Right renal cortex interstitium (tissue), 3 donors: Measurements from ENCODE around the gene ARHGDIG. TPM values are rescaled to one million over a fixed set of nuclear protein-coding genes. Genes with fewer than 3 reads are reported as not detected.
"Not testable (repeated sequence)": the region's sequence is repeated elsewhere in the genome, so short reads cannot be mapped to it uniquely, and the experiment has no call there.

Experiments used
- DNase-seq, 3 donors: peaks; one replicate each; pipeline ENCODE4 v3.0.0-alpha.2; 2013; ENCODE audit warnings: low read depth in 3 of 3, low spot score in 2 of 3
- polyA plus RNA-seq, 3 donors: library from polyadenylated mRNA; unstranded; fragments of 120-200 nt; gene quantifications; one replicate each; pipeline ENCODE4 v1.2.1, GENCODE V29; 2013; ENCODE audit not compliant: insufficient read length in 3 of 3

ARHGDIG gene
- polyA plus RNA-seq, 3 donors = 1.5 to 2.6 (median 2.5) TPM

- DNase-seq = no peak
Observed at GRCh38 chr16:263182-263774, 17.1 kb upstream of the ARHGDIG start.

GRCh38 chr16:263944-264343, 16.4 kb upstream of the ARHGDIG start:
- DNase-seq = no peak

- DNase-seq = no peak
Observed at GRCh38 chr16:264440-264951, 15.9 kb upstream of the ARHGDIG start.

GRCh38 chr16:265002-265529, 15.3 kb upstream of the ARHGDIG start:
- no peak for DNase-seq

GRCh38 chr16:265711-266110, 14.7 kb upstream of the ARHGDIG start:
- no peak for DNase-seq

- DNase-seq = no peak
Observed at GRCh38 chr16:266258-267164, 13.9 kb upstream of the ARHGDIG start.

- not testable (repeated sequence) for DNase-seq
Observed at GRCh38 chr16:267562-267961, 12.8 kb upstream of the ARHGDIG start.

GRCh38 chr16:268141-269053, 12.0 kb upstream of the ARHGDIG start:
- DNase-seq = no peak

GRCh38 chr16:269061-269796, 11.2 kb upstream of the ARHGDIG start:
- no peak for DNase-seq

- DNase-seq = no peak
Observed at GRCh38 chr16:270381-271255, 9.8 kb upstream of the ARHGDIG start.

GRCh38 chr16:272633-273546, 7.5 kb upstream of the ARHGDIG start:
- no peak for DNase-seq

GRCh38 chr16:273547-274421, 6.6 kb upstream of the ARHGDIG start:
- no peak for DNase-seq

GRCh38 chr16:275041-275641, 5.2 kb upstream of the ARHGDIG start:
- DNase-seq = no peak

GRCh38 chr16:275786-276232, 4.6 kb upstream of the ARHGDIG start, which contains the start of gene RGS11:
TSS of gene RGS11 (minus strand) at chr16:275944. CDS start at chr16:275911, 33 bp downstream.
- DNase-seq = no peak

GRCh38 chr16:276426-277077, 3.8 kb upstream of the ARHGDIG start:
- DNase-seq = no peak

GRCh38 chr16:278863-279366, 1.5 kb upstream of the ARHGDIG start:
- DNase-seq = no peak
